PFSK-1 (cell line): Measurements from ENCODE around the gene MAB21L4.

Source experiments
- FOXP2 ChIP-seq: optimal IDR thresholded peaks from 2 replicates; pipeline ENCODE3; 2011; ENCODE audit warnings: borderline replicate concordance, control low read depth, inconsistent platforms; ENCODE audit not compliant: insufficient read depth; ENCODE audit errors: extremely low read length, extremely low read depth
- POLR2AphosphoS5 ChIP-seq: IDR thresholded peaks from 2 replicates; pipeline ENCODE4 v1.6.1; 2012; ENCODE audit warnings: low read depth, mild to moderate bottlenecking, control low read depth, low read length, moderate library complexity
- SIN3A ChIP-seq: IDR thresholded peaks from 2 replicates; pipeline ENCODE4 v1.6.1; 2012; ENCODE audit warnings: mild to moderate bottlenecking, low read length, moderate library complexity, borderline replicate concordance; ENCODE audit not compliant: insufficient read depth
- TAF1 ChIP-seq: IDR thresholded peaks from 2 replicates; pipeline ENCODE4 v1.6.1; 2012; ENCODE audit warnings: low read length, control low read depth, borderline replicate concordance; ENCODE audit not compliant: insufficient read depth
- TF ChIP-seq, protein P1 (sequence below), 2 experiments: IDR thresholded peaks; 2 replicates each; pipeline versions ENCODE4 v1.6.1 to v1.8.0; 2011 to 2012; ENCODE audit warnings: low read depth in 2 of 2, low read length in 2 of 2, control low read depth in 1 of 2, inconsistent platforms in 1 of 2, mild to moderate bottlenecking in 1 of 2, moderate library complexity in 1 of 2; ENCODE audit not compliant: insufficient read depth in 1 of 2

The MAB21L4 gene

DNA sequence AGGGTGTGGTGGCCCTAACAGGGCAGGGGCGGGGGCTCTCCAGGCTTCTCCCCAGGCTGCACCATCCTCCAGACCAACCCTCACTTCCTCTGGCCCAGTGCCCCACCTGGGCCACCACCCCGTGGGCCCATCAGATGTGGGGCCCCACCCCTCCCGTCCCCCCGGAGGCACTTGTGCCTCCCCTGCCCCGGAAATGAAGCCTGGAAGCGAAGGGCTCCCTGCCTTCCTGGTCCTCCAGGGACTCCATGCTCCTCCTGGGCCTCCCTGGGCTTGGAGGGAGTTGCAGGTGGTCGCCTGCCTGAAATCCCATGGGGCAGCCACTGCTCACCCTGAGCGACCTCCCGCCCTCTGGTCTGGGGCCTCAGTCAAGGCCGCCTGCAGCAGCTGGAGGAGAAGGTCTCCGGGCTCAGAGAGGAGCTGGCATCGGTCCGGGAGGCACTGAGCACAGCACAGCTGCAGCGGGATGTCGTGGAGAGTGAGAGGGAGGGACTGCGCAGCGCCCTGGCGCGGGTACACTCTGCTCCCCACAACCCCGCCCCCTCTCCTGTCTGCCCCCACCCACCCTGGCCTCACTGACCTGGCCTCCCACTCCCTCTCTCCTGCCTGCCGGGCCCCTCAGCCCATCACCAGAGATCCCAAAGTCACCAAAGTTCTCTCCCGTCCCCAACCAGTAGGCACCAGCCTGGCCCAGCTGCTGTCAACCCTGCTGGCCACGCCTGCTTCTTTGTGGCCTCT lies 38.2 kb upstream of the MAB21L4 start:
- TF ChIP-seq POLR2AphosphoS5 (no peak), SIN3A (no peak), FOXP2 (no peak), TAF1 (no peak)
- TF ChIP-seq, protein P1, sequence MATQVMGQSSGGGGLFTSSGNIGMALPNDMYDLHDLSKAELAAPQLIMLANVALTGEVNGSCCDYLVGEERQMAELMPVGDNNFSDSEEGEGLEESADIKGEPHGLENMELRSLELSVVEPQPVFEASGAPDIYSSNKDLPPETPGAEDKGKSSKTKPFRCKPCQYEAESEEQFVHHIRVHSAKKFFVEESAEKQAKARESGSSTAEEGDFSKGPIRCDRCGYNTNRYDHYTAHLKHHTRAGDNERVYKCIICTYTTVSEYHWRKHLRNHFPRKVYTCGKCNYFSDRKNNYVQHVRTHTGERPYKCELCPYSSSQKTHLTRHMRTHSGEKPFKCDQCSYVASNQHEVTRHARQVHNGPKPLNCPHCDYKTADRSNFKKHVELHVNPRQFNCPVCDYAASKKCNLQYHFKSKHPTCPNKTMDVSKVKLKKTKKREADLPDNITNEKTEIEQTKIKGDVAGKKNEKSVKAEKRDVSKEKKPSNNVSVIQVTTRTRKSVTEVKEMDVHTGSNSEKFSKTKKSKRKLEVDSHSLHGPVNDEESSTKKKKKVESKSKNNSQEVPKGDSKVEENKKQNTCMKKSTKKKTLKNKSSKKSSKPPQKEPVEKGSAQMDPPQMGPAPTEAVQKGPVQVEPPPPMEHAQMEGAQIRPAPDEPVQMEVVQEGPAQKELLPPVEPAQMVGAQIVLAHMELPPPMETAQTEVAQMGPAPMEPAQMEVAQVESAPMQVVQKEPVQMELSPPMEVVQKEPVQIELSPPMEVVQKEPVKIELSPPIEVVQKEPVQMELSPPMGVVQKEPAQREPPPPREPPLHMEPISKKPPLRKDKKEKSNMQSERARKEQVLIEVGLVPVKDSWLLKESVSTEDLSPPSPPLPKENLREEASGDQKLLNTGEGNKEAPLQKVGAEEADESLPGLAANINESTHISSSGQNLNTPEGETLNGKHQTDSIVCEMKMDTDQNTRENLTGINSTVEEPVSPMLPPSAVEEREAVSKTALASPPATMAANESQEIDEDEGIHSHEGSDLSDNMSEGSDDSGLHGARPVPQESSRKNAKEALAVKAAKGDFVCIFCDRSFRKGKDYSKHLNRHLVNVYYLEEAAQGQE (IDR thresholded peaks at IDR 0.05; ENCODE audit: insufficient read depth in 1 of 2, low read depth in 2 of 2, low read length in 2 of 2) = no peak

DNA sequence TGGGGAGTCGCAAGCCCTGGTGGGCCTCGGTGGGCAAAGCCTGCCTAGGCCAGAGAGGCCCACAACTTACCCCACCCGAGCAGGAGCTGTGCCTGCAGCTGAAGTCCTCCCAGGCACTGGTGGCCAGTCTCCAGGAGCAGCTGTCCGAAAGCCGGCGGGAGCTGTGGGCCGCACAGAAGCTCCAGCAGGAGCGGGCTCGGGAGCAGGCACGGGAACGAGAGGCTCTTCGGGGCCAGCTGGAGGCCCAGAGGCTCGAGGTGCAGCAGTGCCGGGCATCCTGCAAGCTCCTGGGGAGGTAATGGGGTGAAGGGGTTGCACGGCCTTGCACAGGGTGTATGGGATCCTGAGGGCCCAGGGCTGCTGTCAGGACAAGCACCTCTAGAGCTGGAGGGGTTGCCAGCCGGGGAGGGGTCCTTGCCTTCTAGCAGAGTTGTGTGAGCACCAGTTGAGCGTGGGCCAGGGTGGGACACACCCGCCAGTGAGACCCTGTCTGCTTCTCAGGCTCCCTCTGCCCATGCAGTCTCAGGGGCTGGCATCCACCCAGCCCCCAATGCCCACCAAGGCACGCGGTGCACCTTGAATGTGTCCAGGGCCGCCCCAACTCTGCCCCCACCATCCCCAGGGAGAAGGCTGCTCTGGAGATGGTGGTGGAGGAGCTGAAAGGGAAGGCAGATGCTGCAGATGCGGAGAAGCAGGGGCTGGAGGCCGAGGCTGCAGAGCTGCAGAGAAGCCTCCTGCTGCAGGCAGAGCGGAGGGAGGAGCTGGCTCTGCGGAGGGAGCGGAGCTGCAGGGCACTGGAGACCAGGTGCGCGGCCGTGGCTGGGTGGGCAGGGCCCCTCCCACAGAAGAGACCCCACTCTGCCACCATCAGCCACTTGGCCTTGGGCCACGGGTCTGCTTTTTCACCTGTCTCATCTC lies 37.4 kb upstream of the MAB21L4 start:
- TF ChIP-seq, protein P1 (IDR thresholded peaks at IDR 0.05; ENCODE audit: insufficient read depth in 1 of 2, low read depth in 2 of 2, low read length in 2 of 2) = no peak
- TF ChIP-seq POLR2AphosphoS5 (no peak), TAF1 (no peak), FOXP2 (no peak), SIN3A (no peak)

DNA sequence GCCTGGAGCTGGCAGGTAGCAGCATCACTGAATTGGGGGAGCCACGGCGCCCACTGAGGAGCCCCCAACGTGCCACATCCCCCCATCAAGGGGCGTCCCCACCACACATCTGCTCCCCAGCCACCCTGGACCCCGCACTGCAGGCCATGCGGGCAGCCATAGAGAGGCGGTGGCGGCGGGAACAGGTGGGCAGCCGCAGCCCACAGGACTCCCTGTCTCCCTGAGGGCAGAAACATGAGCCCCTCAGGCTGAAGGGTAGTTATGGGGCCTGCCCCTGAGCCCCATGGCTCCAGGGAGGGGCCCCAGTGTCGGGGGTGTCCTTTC lies 36.7 kb upstream of the MAB21L4 start:
- TF ChIP-seq SIN3A = no peak
- TF ChIP-seq POLR2AphosphoS5 = no peak
- TF ChIP-seq FOXP2 = no peak
- TF ChIP-seq, protein P1 (IDR thresholded peaks at IDR 0.05; ENCODE audit: insufficient read depth in 1 of 2, low read depth in 2 of 2, low read length in 2 of 2) = no peak
- TF ChIP-seq TAF1 = no peak

DNA sequence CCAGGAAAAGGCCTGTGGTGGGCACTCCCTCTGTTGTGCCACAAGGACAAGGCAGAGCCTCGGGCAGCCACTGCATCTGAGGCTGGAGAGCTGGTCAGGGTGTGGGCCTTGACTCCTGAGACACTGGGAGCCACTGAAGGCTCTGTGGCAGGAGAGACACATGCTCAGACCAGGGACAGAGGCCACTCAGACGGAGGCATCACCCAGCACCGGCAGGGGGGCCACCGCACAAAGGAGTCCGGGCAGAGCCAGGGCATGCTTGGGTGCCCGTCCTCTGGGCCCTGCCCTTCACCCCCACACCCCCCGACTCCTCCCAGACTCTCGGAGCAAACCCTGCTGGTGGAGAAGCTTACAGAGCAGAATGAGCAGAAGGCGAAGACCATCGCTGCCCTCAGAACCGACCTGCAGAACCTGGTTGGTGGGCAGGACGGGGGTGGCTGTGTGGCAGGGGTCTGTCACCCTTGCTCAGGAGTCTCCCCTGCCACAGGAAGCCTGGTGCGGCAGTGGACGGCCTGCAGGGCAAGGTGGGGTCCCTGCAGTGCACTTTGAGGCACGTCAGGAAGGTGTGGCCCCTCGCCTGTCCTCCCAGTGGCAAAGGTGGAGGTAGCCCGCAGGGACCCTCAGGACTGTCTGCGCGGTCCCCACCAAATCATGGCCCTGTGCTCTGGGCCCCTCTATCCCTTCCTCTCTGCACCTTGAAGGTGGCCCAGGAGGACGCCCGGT lies 36.2 kb upstream of the MAB21L4 start:
- no peak for TF ChIP-seq POLR2AphosphoS5
- no peak for TF ChIP-seq SIN3A
- no peak for TF ChIP-seq FOXP2
- no peak for TF ChIP-seq TAF1
- TF ChIP-seq, protein P1 (IDR thresholded peaks at IDR 0.05; ENCODE audit: insufficient read depth in 1 of 2, low read depth in 2 of 2, low read length in 2 of 2) = no peak
